Measurements from ENCODE around the gene ADGRV1.

The ADGRV1 gene

DNA sequence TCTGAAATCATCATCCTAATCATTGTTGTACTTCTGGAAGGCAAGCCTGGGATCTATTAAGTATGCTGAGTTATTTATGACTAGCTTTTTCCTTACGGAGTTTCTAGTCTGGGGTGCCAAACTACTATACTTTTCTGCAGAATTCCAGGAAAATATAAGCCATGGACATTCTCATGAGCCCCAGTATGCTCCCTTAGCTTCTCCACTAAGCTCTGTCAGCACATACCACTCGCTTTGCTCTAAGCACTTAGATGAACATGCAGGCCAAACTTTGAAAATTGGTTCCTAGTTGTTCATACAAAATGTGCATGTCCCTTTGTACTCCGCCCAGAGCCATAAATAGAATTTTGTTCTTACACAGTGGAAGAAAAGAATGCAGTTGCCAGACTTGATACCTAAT lies 539.9 kb downstream of the ADGRV1 start:
- DNase-seq (ENCODE audit: low read depth in 4 of 4, low spot score in 1 of 4), result no peak

GRCh38 chr5:91101600-91102379 lies 543.2 kb downstream of the ADGRV1 start:
- peak; percentile 8 to 19 (median 16) for DNase-seq (ENCODE audit: low read depth in 4 of 4, low spot score in 1 of 4)

DNA sequence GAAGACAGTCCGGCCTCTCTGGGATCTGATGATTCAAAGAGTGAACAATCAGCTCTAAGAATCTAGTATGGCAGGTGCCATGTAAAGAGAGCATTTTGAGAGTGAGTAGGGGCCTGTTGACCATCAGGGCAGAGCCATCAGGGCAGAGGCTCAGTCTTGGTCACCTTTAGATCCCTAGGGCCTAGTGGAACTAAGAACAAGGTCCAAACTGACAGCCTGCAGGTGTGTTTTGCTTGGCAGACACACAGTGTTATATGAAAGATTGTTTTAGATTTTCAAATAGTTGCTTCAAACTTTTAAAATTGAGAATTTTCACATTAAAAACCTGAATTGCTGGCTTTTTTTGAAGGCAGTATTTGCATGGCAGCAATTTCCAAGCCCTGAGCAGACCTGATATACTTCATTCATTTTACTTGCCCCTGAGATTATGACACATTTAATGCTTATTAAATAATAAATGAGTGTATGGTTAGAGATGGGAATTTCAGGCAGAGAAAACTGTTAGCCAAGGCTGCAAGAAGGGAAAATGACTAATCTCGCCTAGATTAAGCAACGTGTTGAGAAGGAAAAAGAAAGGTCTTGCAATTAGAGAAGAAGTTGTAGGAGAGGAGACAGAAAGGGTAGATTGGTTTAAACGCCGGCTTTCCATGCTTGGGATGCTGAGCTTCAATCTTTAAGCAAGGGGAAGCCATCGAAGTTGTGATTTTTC lies 544.9 kb downstream of the ADGRV1 start:
- no peak for DNase-seq (ENCODE audit: low read depth in 4 of 4, low spot score in 1 of 4)

DNA sequence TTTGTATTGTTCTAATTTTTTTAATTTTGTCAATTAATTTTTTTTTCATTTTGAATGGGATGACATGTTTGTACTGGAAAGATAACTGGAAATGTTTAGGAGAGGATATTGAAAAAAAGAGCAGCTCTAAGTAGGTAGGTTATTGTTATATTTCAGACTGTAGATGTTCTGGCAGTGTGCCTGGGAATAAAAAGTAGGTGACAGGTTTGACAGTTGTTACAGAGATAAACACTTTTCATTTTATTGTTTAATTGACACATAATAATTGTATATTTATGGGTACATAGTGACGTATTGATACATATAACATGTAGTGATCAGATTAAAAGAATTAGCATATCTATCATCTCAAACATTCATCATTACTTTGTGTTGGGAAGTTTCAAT lies 545.5 kb downstream of the ADGRV1 start:
- DNase-seq (ENCODE audit: low read depth in 4 of 4, low spot score in 1 of 4), result no peak

DNA sequence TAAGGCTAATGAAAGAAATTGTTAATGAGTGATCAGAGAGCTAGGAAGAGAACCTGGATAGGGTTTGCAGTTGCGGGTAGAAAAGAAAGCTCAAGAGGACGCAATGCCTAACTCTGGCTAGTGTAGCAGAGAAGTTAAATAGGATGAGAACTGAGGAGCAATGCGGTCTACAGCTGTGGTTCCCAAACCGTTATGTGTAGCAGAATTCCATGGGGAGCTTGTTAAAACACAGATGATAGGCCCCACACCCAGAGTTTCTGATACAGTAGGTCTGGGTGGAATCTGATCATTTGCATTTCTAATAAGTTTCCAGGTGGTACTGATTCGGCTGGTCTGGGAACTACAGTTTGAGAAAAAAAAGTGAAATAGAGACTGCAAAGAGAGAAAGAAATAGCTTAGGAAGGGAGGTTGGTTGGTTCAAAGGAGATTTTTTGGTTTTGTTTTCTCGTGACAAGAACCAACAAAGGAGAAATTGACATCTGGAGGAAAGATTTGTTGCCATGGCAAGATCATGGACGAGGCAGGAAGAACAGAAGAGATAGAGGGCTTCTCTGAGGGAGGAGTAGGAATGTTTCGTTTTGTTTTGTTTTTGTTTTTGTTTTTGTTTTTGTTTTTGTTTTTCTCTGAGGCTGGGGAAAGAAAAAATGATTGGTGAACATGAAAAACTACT lies 548.4 kb downstream of the ADGRV1 start:
- no peak for DNase-seq (ENCODE audit: low read depth in 4 of 4, low spot score in 1 of 4)

GRCh38 chr5:91109634-91110033 lies 551.0 kb downstream of the ADGRV1 start:
- no peak for DNase-seq (ENCODE audit: low read depth in 4 of 4, low spot score in 1 of 4)

- DNase-seq (ENCODE audit: low read depth in 4 of 4, low spot score in 1 of 4), result no peak
These were observed 552.1 kb downstream of the ADGRV1 start for GRCh38 chr5:91110686-91111085.

GRCh38 chr5:91111473-91112238 lies 553.1 kb downstream of the ADGRV1 start:
- no peak for DNase-seq (ENCODE audit: low read depth in 4 of 4, low spot score in 1 of 4)

DNA sequence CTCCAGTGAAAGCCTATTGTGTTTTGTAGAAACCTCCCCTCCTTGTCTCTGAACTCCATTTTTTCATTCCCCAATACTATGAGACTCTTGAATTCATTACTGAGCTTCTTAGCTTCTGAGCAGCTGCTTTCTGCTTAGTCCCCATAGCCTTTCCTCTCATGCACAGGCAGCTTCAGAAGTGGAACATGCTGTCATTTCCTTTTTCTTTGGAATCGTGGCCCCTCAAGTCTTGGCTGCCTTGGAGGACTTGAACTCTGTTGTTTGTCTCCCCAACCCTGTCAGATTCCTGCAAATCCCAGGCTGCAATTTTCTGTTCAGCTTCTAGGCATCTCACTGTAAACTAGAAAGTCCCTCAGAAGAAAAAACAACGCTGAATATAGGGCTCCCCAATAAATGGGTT lies 556.1 kb downstream of the ADGRV1 start:
- no peak for DNase-seq (ENCODE audit: low read depth in 4 of 4, low spot score in 1 of 4)

GRCh38 chr5:91118354-91118753 lies 559.8 kb downstream of the ADGRV1 start:
- DNase-seq (ENCODE audit: low read depth in 4 of 4, low spot score in 1 of 4), result no peak

- DNase-seq (ENCODE audit: low read depth in 4 of 4, low spot score in 1 of 4), result no peak
These were observed 560.2 kb downstream of the ADGRV1 start for GRCh38 chr5:91118796-91119195.

DNA sequence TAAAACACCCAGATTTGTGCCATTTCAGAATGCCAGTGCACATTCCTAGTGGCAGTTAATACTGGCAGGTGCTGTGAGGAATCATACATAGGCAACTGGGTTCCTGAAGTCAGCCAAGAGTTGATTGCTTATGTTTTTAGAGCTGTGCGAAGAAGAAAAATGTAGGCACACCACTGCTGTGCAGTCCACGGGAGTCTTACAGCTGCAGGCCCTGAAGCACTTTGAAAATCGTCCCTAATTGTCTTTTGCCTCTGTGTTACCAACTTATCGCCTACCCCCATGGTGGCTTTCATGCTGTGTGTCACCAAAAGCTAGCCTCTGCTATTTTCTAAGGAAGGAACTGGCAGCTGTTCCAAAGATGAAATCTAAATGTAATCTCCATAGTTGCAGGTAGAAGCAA lies 560.6 kb downstream of the ADGRV1 start:
- no peak for DNase-seq (ENCODE audit: low read depth in 4 of 4, low spot score in 1 of 4)

DNA sequence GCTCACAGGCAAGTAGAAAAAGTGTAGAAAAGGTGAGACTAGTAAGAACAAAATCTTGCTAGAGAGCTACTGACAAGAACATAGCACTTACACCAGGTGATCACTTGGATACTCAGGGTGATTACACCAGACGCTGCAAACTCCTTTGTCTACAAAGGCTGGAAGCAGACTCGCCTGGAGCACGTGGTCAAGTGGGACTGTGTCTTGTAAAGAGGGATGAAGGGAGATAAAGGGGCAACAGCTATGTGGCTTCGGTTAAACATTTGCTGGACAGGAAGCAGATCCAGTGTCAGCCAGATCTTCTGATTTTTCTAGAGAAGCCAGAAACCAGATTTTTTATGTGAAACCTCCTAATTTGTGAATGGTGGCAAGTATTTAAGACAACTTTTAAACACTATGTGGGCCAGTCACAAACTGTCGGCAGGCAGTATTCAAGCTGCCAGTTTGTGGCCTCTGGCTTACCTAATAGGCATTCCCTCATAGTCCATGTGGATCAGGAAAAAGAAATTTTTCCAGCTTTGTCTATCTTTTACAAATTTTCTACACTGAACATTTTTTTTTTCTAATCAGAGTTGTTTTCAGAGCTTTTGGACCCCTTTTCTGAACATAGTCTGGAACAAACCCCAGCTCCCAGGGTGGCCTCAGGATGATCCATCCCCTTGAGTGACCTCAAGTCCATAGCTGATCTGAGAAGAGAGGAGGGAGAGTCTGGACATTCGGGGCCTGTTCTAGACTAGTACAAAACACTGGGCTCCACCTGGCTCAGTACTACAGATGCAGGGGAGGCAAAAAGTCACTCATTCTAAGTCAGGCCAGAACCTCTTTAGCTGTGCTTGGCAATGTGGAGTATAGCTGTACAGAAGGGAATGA lies 561.6 kb downstream of the ADGRV1 start:
- no peak for DNase-seq (ENCODE audit: low read depth in 4 of 4, low spot score in 1 of 4)

GRCh38 chr5:91121347-91121993 lies 562.9 kb downstream of the ADGRV1 start:
- DNase-seq (ENCODE audit: low read depth in 4 of 4, low spot score in 1 of 4), result no peak

GRCh38 chr5:91122651-91123050 lies 564.1 kb downstream of the ADGRV1 start:
- no peak for DNase-seq (ENCODE audit: low read depth in 4 of 4, low spot score in 1 of 4)

DNA sequence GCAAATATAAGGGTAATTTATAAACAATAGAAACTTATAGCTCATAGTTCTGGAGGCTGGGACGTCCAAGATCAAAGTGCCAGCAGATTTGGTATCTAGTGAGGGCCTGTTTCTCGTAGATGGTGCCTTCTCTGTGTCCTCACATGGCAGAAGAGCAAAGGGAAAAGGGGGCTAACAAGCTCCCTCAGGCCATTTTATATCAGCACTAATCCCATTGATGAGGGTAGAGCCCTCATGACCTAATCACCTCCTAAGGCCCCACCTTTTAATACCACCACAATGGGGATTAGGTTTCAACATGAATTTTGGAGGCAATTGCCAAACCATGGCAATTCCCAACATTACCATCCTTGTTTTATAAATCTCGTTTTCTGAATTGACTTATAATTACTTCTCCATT lies 564.7 kb downstream of the ADGRV1 start:
- no peak for DNase-seq (ENCODE audit: low read depth in 4 of 4, low spot score in 1 of 4)

GRCh38 chr5:91123901-91124300 lies 565.3 kb downstream of the ADGRV1 start:
- no peak for DNase-seq (ENCODE audit: low read depth in 4 of 4, low spot score in 1 of 4)

DNA sequence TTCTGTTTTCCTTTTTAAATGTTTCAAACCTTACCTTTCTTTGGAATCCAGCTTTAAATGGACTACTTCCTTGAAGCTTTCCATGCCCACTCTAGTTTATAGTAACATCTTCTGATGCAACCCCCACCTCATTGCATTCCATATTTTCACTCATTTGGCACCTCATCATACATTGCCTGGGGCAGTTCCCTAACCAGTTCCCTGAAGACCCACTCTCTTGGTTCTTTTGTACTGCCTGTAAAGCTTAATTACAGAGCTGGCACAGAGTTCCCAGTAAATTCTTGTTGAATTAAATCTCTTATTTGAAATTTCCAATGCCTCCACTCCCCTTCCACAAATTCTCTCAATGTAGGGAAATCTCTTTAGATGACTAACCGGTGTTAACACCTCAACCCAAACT lies 567.3 kb downstream of the ADGRV1 start:
- DNase-seq (ENCODE audit: low read depth in 4 of 4, low spot score in 1 of 4), result no peak

DNA sequence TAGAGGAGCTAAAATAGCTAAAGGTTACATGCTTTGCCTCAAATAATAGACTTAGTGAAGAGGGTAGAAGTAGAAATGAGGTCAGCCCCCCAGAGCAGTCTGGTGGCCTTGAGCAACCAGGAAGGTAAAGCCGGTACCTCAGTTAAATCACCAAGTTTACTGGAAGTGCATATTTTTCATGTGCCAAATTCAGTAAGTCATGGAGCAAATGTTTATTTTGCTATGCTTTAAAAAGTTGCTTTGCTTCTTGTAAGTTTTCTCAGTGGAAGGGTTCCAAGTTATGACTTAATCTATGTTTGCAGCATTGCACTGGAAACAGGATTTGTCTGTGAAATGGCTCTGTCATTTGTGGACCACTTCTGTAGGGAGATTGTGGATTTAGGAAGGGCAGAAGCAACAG lies 567.9 kb downstream of the ADGRV1 start:
- DNase-seq (ENCODE audit: low read depth in 4 of 4, low spot score in 1 of 4), result no peak

GRCh38 chr5:91126888-91127287 lies 568.3 kb downstream of the ADGRV1 start:
- no peak for DNase-seq (ENCODE audit: low read depth in 4 of 4, low spot score in 1 of 4)
